Small intestine (tissue), 16 donors: ENCODE measurements around the gene CPS1. TPM values are rescaled to one million over a fixed set of nuclear protein-coding genes. Genes with fewer than 3 reads are reported as not detected.

Experiments used
- DNase-seq, 2 donors: peaks; one replicate each; pipeline versions ENCODE4 v3.0.0 to v3.0.0-alpha.2; 2013
- FAIRE-seq: peaks from 2 replicates; lab custom pipeline; 2012; peaks lifted over from hg19 to GRCh38; lab: Jason Lieb, UNC
- H3K27ac ChIP-seq, 3 donors: one replicate each; pipeline ENCODE4 v1.5.1; 2013; ENCODE audit warnings: low read length in 2 of 3, mild to moderate bottlenecking in 2 of 3, control low read depth in 1 of 3, inconsistent platforms in 1 of 3, low read depth in 1 of 3, moderate library complexity in 1 of 3
- H3K27me3 ChIP-seq, 3 donors: one replicate each; pipeline ENCODE4 v1.6.1; 2013; ENCODE audit warnings: low read length in 3 of 3, inconsistent platforms in 1 of 3; ENCODE audit not compliant: control insufficient read depth in 3 of 3, insufficient read depth in 3 of 3
- H3K36me3 ChIP-seq, 3 donors: one replicate each; pipeline ENCODE4 v1.6.1; 2013; ENCODE audit warnings: low read length in 3 of 3, inconsistent platforms in 1 of 3, low read depth in 1 of 3, mild to moderate bottlenecking in 1 of 3, moderate library complexity in 1 of 3; ENCODE audit not compliant: control insufficient read depth in 3 of 3, insufficient read depth in 2 of 3
- H3K4me1 ChIP-seq, 3 donors: one replicate each; pipeline ENCODE4 v1.6.1; 2013; ENCODE audit warnings: low read length in 2 of 3, inconsistent platforms in 1 of 3, low read depth in 1 of 3, mild to moderate bottlenecking in 1 of 3, moderate library complexity in 1 of 3; ENCODE audit not compliant: control insufficient read depth in 3 of 3, insufficient read depth in 2 of 3
- H3K4me3 ChIP-seq, 3 donors: one replicate each; pipeline ENCODE4 v1.5.1; 2013; ENCODE audit warnings: low read length in 3 of 3, control low read depth in 1 of 3, inconsistent platforms in 1 of 3, low read depth in 1 of 3, mild to moderate bottlenecking in 1 of 3, moderate library complexity in 1 of 3
- H3K9me3 ChIP-seq, 2 donors: one replicate each; pipeline ENCODE4 v1.6.1; 2013; ENCODE audit warnings: low read depth in 1 of 2, low read length in 1 of 2; ENCODE audit not compliant: control insufficient read depth in 2 of 2, insufficient read depth in 1 of 2
- WGBS, 3 donors: extraction: QIAGEN DNeasy Blood & Tissue Kit; methylation state at CpG; one replicate each; pipeline ENCODE4 v1.1.7; 2013; 5-methylcytosine and 5-hydroxymethylcytosine counted together
- long read RNA-seq, 10 donors: transcript quantifications; one replicate each; lab custom pipeline, GENCODE V29; 2026
- polyA plus RNA-seq, 4 donors: library from polyadenylated mRNA; stranded (reverse) in 3 of 4; unstranded in 1 of 4; fragments of 200-250 nt in 3 of 4; fragments of 120-200 nt in 1 of 4; gene quantifications; one replicate each; pipeline versions ENCODE4 v1.2.1 to v1.2.3, GENCODE V29; 2013
- donor health status: healthy with polysubstance abuse.
- donor health status: control.
- donor health status: control.
- donor health status: Bipolar disorder and iron deficiency.
- donor health status: healthy.

Gene CPS1
- 100 to 1,000 TPM in 3 of 4 donors, 10 to 100 TPM in 1; 64.0 to 744 (median 155) TPM for polyA plus RNA-seq
- long read RNA-seq, donor 1 = 0 reads
- long read RNA-seq, donor 2, full-length matches to known transcripts = 5 of 221 reads
- long read RNA-seq, donor 2, partial matches to known transcripts = 195 of 221 reads
- long read RNA-seq, donor 2, other reads (novel, unspliced or antisense) = 21 of 221 reads
- long read RNA-seq, donor 3, full-length matches to known transcripts = 3 of 118 reads
- long read RNA-seq, donor 3, partial matches to known transcripts = 106 of 118 reads
- long read RNA-seq, donor 3, other reads (novel, unspliced or antisense) = 9 of 118 reads
- long read RNA-seq, donor 4 = 0 reads
- long read RNA-seq, donor 5, full-length matches to known transcripts = 1 of 13 reads
- long read RNA-seq, donor 5, partial matches to known transcripts = 12 of 13 reads
- long read RNA-seq, donor 5, other reads (novel, unspliced or antisense) = 0 of 13 reads
- long read RNA-seq, donor 6, full-length matches to known transcripts = 2 of 299 reads
- long read RNA-seq, donor 6, partial matches to known transcripts = 297 of 299 reads
- long read RNA-seq, donor 6, other reads (novel, unspliced or antisense) = 0 of 299 reads
- long read RNA-seq, donor 7 = 0 reads
- long read RNA-seq, donor 8 = 0 reads
- long read RNA-seq, donor 9, partial matches to known transcripts = 0 of 1 reads
- long read RNA-seq, donor 9, other reads (novel, unspliced or antisense) = 0 of 1 reads
- long read RNA-seq, donor 10, partial matches to known transcripts = 10 of 20 reads
- long read RNA-seq, donor 10, other reads (novel, unspliced or antisense) = 10 of 20 reads

- no peak for FAIRE-seq
- H3K9me3 ChIP-seq = no peaks in the 10 kb centered on the region
- no peak for DNase-seq
- no peak within 1 kb of the TSS for H3K4me3 ChIP-seq
- peak within 1 kb of the TSS in 1 of 3 donors; percentile 7 for H3K27ac ChIP-seq
- no peaks in the 10 kb centered on the region for H3K27me3 ChIP-seq
- peaks cover 0 to 31% (median 0%) of the 10 kb centered on the region in 3 donors for H3K4me1 ChIP-seq
- 75 to 81% (median 78%) methylated on average over 2 of the region's 2 CpGs for WGBS, 3 donors
- H3K36me3 ChIP-seq = peaks cover 0 to 2% (median 0%) of the 10 kb centered on the region in 3 donors
Measured at GRCh38 chr2:210556329-210556980, at the start of gene CPS1. Gene CPS1, plus strand, starts transcription at chr2:210556599. Its CDS starts 135 bp downstream, at chr2:210556734.

GRCh38 chr2:210515911-210516310, 40.5 kb upstream of the CPS1 start:
- H3K9me3 ChIP-seq = no peaks in the 10 kb centered on the region
- H3K4me1 ChIP-seq = peaks cover 0 to 17% (median 2%) of the 10 kb centered on the region in 3 donors
- H3K27ac ChIP-seq = peak overlapping the region in 1 of 3 donors; percentile 65
- no peaks in the 10 kb centered on the region for H3K36me3 ChIP-seq
- FAIRE-seq (no peak), DNase-seq (no peak)
- WGBS, 3 donors = 33 to 59% (median 49%) methylated on average over 2 of the region's 2 CpGs
- no peaks in the 10 kb centered on the region for H3K27me3 ChIP-seq
- no peak overlapping the region for H3K4me3 ChIP-seq

GRCh38 chr2:210517264-210517663, 39.1 kb upstream of the CPS1 start:
- Histone ChIP-seq H3K4me1 (peaks cover 0 to 17% (median 2%) of the 10 kb centered on the region in 3 donors), H3K36me3 (no peaks in the 10 kb centered on the region), H3K4me3 (no peak overlapping the region), H3K27me3 (no peaks in the 10 kb centered on the region), H3K9me3 (no peaks in the 10 kb centered on the region), H3K27ac (peak overlapping the region in 1 of 3 donors; percentile 65)
- FAIRE-seq (no peak), DNase-seq (peak; percentile 87 to 94)
- WGBS, 3 donors = 13 to 61% (median 35%) methylated on average over 4 of the region's 4 CpGs

- H3K9me3 ChIP-seq = no peaks in the 10 kb centered on the region
- H3K4me3 ChIP-seq = no peak overlapping the region
- DNase-seq (no peak), FAIRE-seq (no peak)
- 48 to 65% (median 60%) methylated on average over 5 of the region's 5 CpGs for WGBS, 3 donors
- peak overlapping the region in 1 of 3 donors; percentile 1 for H3K27ac ChIP-seq
- H3K4me1 ChIP-seq = peaks cover 0 to 12% (median 2%) of the 10 kb centered on the region in 3 donors
- H3K36me3 ChIP-seq = no peaks in the 10 kb centered on the region
- H3K27me3 ChIP-seq = no peaks in the 10 kb centered on the region
Measured at GRCh38 chr2:210519594-210519993, 36.8 kb upstream of the CPS1 start.

GRCh38 chr2:210522399-210522798, 34.0 kb upstream of the CPS1 start:
- Histone ChIP-seq H3K27me3 (no peaks in the 10 kb centered on the region), H3K9me3 (no peaks in the 10 kb centered on the region), H3K27ac (no peak overlapping the region), H3K36me3 (no peaks in the 10 kb centered on the region), H3K4me3 (no peak overlapping the region), H3K4me1 (peaks cover 0 to 11% (median 2%) of the 10 kb centered on the region in 3 donors)
- FAIRE-seq = peak; percentile 19
- no peak for DNase-seq

- no peak for DNase-seq
- Histone ChIP-seq H3K27ac (no peak overlapping the region), H3K9me3 (no peaks in the 10 kb centered on the region), H3K4me1 (peaks cover 0 to 9% (median 0%) of the 10 kb centered on the region in 3 donors), H3K27me3 (no peaks in the 10 kb centered on the region), H3K4me3 (no peak overlapping the region), H3K36me3 (no peaks in the 10 kb centered on the region)
- 77 to 89% (median 82%) methylated on average over 4 of the region's 4 CpGs for WGBS, 3 donors
- FAIRE-seq = no peak
Measured at GRCh38 chr2:210523650-210524289, 32.6 kb upstream of the CPS1 start.

GRCh38 chr2:210524533-210524932, 31.9 kb upstream of the CPS1 start:
- Histone ChIP-seq H3K27me3 (no peaks in the 10 kb centered on the region), H3K4me1 (peaks cover 0 to 7% (median 0%) of the 10 kb centered on the region in 3 donors), H3K27ac (no peak overlapping the region), H3K4me3 (no peak overlapping the region), H3K9me3 (no peaks in the 10 kb centered on the region), H3K36me3 (no peaks in the 10 kb centered on the region)
- DNase-seq = no peak
- FAIRE-seq = no peak

GRCh38 chr2:210527286-210527685, 29.1 kb upstream of the CPS1 start:
- H3K27me3 ChIP-seq = no peaks in the 10 kb centered on the region
- FAIRE-seq (no peak), DNase-seq (no peak)
- no peak overlapping the region for H3K27ac ChIP-seq
- H3K9me3 ChIP-seq = no peaks in the 10 kb centered on the region
- no peaks in the 10 kb centered on the region for H3K36me3 ChIP-seq
- peaks cover 0 to 6% (median 0%) of the 10 kb centered on the region in 3 donors for H3K4me1 ChIP-seq
- H3K4me3 ChIP-seq = no peak overlapping the region
